Subcutaneous adipose tissue (tissue), 4 donors: ENCODE data around the gene HOXA13. TPM values are rescaled to one million over a fixed set of nuclear protein-coding genes. Genes with fewer than 3 reads are reported as not detected.

Experiments used
- total RNA-seq, 4 donors: library from RNA; depleted of rRNA; stranded (reverse); fragments of >200 nt; gene quantifications; one replicate each; pipeline ENCODE4 v1.1.0, GENCODE V29; 2016
- TF ChIP-seq, protein P1 (sequence below): fragments of 450-650 bp; IDR thresholded peaks from one replicate; pipeline ENCODE4 v1.5.1; 2016; ENCODE audit warnings: low read depth, mild to moderate bottlenecking, control low read depth, antibody characterized with exemption, moderate library complexity

The HOXA13 gene
- total RNA-seq, 4 donors from 2014 or later = 0.44 to 0.68 (median 0.65) TPM; not detected in 1

DNA sequence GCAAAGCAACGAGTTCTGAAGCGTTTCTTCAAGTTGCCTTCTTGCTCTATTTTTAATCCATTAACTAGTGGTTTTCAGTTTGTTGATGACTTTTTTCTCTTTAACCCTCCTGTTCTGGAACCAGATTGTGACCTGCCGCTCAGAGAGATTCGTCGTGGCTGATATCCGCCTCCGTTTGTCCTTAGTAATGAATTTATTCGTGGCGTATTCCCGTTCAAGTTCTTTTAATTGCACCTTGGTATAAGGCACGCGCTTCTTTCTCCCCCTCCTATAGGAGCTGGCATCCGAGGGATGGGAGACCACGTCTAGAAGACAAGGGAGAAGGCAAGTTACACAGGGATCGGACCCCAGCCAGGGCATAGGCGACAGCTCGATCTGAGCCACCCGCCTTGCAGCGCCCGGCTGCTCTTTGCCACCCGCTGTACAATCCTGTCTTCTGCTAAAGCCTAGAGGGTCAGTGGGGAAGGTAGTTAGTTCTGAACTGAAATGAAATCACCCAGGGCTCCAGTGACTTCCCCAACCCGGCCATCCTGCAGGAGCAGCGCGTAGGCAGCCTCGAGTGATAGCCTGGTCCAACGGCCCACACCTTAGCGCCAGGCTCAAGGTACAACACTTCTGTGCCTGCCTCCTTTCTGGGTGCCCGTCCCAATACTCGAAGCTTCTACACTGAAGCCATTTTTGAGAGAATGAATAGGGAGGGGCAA lies 1.6 kb downstream of the HOXA13 start:
- TF ChIP-seq, protein P1, sequence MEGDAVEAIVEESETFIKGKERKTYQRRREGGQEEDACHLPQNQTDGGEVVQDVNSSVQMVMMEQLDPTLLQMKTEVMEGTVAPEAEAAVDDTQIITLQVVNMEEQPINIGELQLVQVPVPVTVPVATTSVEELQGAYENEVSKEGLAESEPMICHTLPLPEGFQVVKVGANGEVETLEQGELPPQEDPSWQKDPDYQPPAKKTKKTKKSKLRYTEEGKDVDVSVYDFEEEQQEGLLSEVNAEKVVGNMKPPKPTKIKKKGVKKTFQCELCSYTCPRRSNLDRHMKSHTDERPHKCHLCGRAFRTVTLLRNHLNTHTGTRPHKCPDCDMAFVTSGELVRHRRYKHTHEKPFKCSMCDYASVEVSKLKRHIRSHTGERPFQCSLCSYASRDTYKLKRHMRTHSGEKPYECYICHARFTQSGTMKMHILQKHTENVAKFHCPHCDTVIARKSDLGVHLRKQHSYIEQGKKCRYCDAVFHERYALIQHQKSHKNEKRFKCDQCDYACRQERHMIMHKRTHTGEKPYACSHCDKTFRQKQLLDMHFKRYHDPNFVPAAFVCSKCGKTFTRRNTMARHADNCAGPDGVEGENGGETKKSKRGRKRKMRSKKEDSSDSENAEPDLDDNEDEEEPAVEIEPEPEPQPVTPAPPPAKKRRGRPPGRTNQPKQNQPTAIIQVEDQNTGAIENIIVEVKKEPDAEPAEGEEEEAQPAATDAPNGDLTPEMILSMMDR = no peak

DNA sequence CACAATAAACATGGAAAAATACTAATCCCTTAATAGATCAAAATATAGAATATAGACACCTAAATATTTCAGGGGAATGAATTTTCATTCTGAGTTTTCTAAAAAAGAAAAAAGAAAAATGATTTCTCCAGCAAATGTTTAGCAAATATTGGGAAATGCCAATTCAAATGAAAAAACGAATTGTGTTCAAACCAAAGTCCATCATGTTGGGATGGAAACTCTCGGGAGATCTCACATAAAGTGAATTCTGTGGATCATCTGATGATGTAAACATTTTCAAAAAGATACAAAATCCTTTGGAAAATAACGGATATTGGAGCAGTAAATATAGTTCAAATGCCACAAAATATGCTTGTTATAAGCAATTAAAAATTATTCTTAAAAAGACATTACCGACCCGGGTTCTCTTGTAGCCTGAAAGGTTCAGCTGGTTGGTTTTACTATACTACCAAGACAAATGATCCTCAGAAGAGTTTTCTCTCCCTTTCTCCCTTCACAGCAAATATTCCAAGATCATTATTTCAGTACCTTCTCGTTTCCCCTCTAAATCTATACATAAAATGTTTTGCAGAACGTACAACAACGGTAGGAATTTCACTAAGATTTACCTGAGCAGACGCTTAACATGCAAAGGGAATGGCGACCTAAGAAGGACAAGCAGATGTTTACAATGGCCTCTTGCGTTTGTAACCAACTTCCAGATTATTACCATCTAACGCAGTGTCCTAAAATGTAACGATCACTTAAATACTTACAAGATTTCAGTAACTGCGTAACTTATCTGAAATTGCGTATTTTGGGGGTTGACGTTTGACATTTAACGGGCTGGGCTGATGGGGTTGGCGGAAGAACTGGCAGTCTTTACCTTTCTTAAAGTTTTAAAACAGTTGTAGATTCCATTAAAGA lies 2.5 kb downstream of the HOXA13 start:
- TF ChIP-seq, protein P1 = no peak

DNA sequence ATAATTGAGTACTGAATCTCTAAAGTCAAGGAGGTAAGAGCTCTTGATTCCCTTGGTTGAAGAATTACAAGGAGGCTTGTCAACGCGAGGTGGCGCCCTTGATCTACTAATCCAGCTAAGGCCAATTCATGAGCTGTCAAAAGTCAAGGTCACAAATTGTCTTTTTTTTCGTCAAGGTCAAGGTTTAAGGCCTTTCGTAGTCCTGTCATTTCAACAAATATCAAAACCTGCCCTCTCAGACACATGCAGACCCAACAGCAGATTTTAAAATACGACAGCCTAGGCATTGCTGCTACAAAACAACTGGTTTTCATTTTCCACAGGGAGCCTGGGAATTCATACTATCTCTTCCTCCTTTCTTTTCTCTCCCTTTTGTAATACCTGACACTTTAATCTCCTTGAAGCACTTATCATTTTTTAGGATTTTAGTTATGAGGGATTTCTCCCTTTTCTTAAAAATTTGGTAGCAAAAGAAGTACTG lies 3.6 kb downstream of the HOXA13 start:
- TF ChIP-seq, protein P1 = no peak

DNA sequence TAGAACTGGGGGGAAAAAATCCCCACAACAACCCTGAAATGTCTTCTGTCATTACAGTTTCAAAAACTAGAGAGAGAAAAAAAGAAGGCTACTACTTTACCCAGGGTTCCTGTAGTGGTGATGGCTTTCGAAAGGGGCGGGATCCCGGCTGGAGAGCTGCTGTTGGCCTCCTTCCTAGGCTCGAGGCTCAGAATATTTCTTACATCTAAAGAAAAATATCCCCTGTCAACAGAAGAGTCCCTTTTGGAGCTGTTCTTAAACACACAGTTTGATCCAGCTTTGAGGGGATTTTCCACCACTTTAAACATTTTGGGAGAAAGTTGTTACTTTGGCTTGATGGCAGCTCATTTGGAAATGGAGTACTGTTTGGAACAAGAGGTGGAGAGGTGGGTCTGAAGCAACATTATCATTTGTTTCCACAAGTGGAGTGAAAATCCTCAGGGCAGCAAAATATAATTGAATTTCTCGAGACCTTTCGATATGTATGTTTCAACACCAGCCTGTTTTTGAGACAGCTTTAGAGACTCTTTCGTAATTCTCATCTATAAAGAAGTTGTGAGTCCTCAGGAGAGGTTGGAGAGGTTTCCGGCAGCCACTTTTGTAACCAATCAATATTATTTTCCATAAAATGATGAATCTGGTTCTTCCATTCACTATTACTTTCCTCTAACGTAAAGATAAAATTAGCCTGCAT lies 5.1 kb downstream of the HOXA13 start:
- TF ChIP-seq, protein P1 = no peak

DNA sequence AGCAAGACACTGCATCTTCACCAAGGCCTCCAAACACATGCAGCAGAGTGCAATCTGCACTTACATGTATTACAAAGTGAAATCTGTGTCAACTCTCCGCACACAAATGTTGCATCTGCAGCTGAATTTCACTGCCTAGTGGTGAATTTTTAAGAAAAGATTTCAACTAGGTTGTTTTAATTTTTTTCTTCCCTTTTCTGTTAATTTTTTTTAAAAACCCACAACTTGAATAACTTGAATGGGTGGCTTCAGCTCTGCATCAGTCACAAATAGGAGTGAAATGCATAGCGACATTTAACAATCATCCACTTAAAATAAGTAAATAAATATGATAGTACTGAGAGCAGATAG lies 5.9 kb downstream of the HOXA13 start:
- TF ChIP-seq, protein P1 = no peak

DNA sequence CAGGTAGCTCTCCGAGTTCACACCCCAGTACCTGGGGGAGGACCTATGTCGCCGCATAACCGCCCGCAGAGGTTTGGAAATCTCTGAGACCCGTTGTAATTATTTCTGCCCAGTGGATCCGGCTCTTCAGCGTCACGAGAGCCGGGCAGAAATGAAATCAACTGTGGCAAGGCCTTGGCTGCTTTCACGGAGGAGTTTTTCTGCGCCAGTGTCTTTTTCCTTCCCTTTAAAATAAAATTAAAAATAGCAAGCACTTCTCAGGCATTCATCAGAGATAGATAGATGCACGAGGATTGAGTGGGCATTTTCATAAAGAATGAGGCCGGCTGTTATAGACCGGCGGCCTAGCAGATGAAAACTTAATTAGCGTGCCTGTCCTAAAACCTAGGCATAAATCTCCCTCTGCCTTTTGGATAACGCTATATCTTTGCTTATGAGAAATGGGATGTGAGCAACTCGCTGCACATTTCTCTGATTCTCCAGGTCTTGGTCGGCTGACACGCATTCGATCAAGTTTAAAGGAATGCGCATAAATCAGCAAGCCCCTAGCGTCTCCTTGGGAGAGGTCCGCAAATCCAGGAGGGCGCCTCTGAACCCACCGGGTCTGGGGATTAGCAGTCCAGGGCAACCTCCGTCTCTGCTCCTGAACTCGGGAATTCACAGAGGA lies 6.4 kb downstream of the HOXA13 start:
- TF ChIP-seq, protein P1 = no peak
